Neural progenitor cell (in vitro differentiated cells): ENCODE results near the gene KRT73.

ENCODE experiments used
- EZH2 ChIP-seq: fragments of 200-600 bp; sonication (generic); IDR thresholded peaks from 2 replicates; pipeline ENCODE4 v1.6.1; 2017; ENCODE audit warnings: antibody characterized with exemption, mild to moderate bottlenecking, moderate library complexity
- EZH2phosphoT487 ChIP-seq: fragments of 200-600 bp; sonication (generic); IDR thresholded peaks from 2 replicates; pipeline ENCODE4 v1.6.1; 2017; ENCODE audit warnings: antibody characterized with exemption
- TF ChIP-seq, protein P1 (sequence below): fragments of 200-600 bp; sonication (generic); IDR thresholded peaks from 2 replicates; pipeline ENCODE4 v1.5.1; 2017; ENCODE audit warnings: antibody characterized with exemption, mild to moderate bottlenecking

DNA sequence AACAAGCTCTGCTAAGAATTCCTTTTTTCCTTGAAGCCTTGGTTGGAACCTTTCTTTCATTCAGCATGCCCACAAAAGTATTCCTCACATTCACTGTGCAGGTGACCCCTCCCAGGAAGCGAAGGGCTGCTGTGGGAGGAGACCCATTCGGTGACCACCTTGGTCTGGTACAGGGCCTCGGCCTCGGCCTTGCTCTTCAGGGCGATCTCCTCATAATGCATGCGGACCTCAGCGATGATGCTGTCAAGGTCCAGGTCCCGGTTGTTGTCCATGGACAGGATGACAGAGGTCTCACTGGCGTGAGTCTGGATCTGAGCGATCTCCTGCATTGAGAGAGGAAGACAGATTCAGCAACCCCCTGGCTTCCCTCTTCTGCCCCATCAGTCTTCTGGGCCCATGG is 47.8 kb downstream of the KRT73 start:
- TF ChIP-seq, protein P1, sequence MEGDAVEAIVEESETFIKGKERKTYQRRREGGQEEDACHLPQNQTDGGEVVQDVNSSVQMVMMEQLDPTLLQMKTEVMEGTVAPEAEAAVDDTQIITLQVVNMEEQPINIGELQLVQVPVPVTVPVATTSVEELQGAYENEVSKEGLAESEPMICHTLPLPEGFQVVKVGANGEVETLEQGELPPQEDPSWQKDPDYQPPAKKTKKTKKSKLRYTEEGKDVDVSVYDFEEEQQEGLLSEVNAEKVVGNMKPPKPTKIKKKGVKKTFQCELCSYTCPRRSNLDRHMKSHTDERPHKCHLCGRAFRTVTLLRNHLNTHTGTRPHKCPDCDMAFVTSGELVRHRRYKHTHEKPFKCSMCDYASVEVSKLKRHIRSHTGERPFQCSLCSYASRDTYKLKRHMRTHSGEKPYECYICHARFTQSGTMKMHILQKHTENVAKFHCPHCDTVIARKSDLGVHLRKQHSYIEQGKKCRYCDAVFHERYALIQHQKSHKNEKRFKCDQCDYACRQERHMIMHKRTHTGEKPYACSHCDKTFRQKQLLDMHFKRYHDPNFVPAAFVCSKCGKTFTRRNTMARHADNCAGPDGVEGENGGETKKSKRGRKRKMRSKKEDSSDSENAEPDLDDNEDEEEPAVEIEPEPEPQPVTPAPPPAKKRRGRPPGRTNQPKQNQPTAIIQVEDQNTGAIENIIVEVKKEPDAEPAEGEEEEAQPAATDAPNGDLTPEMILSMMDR: no peak
- TF ChIP-seq EZH2: no peak
- TF ChIP-seq EZH2phosphoT487: no peak
